Measurements from ENCODE around the gene PROZ.

Gene PROZ

GRCh38 chr13:113179374-113180230 is 21.2 kb downstream of the PROZ start:
- DNase-seq = no peak

- DNase-seq = no peak
Measured at GRCh38 chr13:113182046-113182445, 23.6 kb downstream of the PROZ start.

GRCh38 chr13:113183450-113184129 is 25.1 kb downstream of the PROZ start:
- no peak for DNase-seq

GRCh38 chr13:113184568-113185440 is 26.4 kb downstream of the PROZ start:
- no peak for DNase-seq

GRCh38 chr13:113186061-113186900 is 27.8 kb downstream of the PROZ start:
- no peak for DNase-seq

- peak; percentile 96 to 97 for DNase-seq
Measured at GRCh38 chr13:113187263-113187669, 28.8 kb downstream of the PROZ start.

GRCh38 chr13:113187883-113188665 is 29.6 kb downstream of the PROZ start:
- DNase-seq = no peak

- no peak for DNase-seq
Measured at GRCh38 chr13:113190181-113190580, 31.7 kb downstream of the PROZ start.

GRCh38 chr13:113192279-113192678 is 33.8 kb downstream of the PROZ start:
- DNase-seq = no peak

- DNase-seq = no peak
Measured at GRCh38 chr13:113192902-113193301, 34.5 kb downstream of the PROZ start.

- DNase-seq = no peak
Measured at GRCh38 chr13:113195360-113195759, 36.9 kb downstream of the PROZ start.

GRCh38 chr13:113196970-113197737 is 38.7 kb downstream of the PROZ start:
- DNase-seq = no peak

- DNase-seq = peak; percentile 24 to 55
Measured at GRCh38 chr13:113201815-113202214, 43.4 kb downstream of the PROZ start.

GRCh38 chr13:113202912-113203311 is 44.5 kb downstream of the PROZ start:
- no peak for DNase-seq

- DNase-seq = no peak
Measured at GRCh38 chr13:113203507-113204377, 45.3 kb downstream of the PROZ start.

GRCh38 chr13:113204378-113204734 is 45.9 kb downstream of the PROZ start:
- DNase-seq = no peak

- no peak for DNase-seq
Measured at GRCh38 chr13:113205428-113205931, 47.0 kb downstream of the PROZ start.

- DNase-seq = no peak
Measured at GRCh38 chr13:113207460-113207859, 49.0 kb downstream of the PROZ start.

- DNase-seq = peak in 1 of 2 donors; percentile 44
Measured at GRCh38 chr13:113207890-113208420, 49.5 kb downstream of the PROZ start.
